K562 (cell line): ENCODE data around the gene SIGLEC11. TPM values are rescaled to one million over a fixed set of nuclear protein-coding genes. Genes with fewer than 3 reads are reported as not detected.

ENCODE experiments used
- BRD9 ChIP-seq: fragments of 450-650 bp; IDR thresholded peaks from 2 replicates; pipeline ENCODE4 v1.6.1; 2018; ENCODE audit warnings: low read depth; ENCODE audit not compliant: partially characterized antibody
- DDX20 ChIP-seq: fragments of 450-650 bp; IDR thresholded peaks from 2 replicates; pipeline ENCODE4 v1.6.1; 2016; ENCODE audit warnings: missing genetic modification characterization, low read depth, mild to moderate bottlenecking, missing compliant biosample characterization, moderate library complexity
- DNMT1 ChIP-seq: fragments of 450-650 bp; IDR thresholded peaks from 2 replicates; pipeline ENCODE4 v1.6.1; 2016; ENCODE audit warnings: antibody characterized with exemption, mild to moderate bottlenecking
- FOXK2 ChIP-seq, 2 experiments: fragments of 450-650 bp; IDR thresholded peaks in 1 of 2; conservative IDR thresholded peaks in 1 of 2; 2 replicates each; pipeline ENCODE4 v1.6.1; 2016; ENCODE audit warnings: low read depth in 2 of 2, mild to moderate bottlenecking in 1 of 2
- HNRNPK ChIP-seq: fragments of 200-400 bp; formaldehyde crosslinking; IDR thresholded peaks from one replicate; pipeline ENCODE4 v1.6.1; 2018; ENCODE audit warnings: mild to moderate bottlenecking, low read depth, low read length; ENCODE audit not compliant: poor library complexity, severe bottlenecking
- MCM7 ChIP-seq, 2 experiments: fragments of 450-650 bp; IDR thresholded peaks; 2 replicates each; pipeline ENCODE4 v1.6.1; 2016 to 2018
- NCOA1 ChIP-seq: fragments of 450-650 bp; IDR thresholded peaks from 2 replicates; pipeline ENCODE4 v1.6.1; 2016; ENCODE audit warnings: low read depth
- NCOA2 ChIP-seq, 2 experiments: fragments of 450-650 bp; IDR thresholded peaks; 2 replicates each; pipeline ENCODE4 v1.6.1; 2018; ENCODE audit warnings: mild to moderate bottlenecking in 2 of 2, moderate library complexity in 1 of 2; ENCODE audit not compliant: partially characterized antibody in 2 of 2
- OTX1 ChIP-seq: fragments of 450-650 bp; formaldehyde crosslinking; IDR thresholded peaks from 2 replicates; pipeline ENCODE4 v1.4.0; 2022; ENCODE audit warnings: mild to moderate bottlenecking
- PHB2 ChIP-seq: fragments of 450-650 bp; IDR thresholded peaks from 2 replicates; pipeline ENCODE4 v1.6.1; 2017; ENCODE audit warnings: low read depth
- PHF21A ChIP-seq: fragments of 450-650 bp; IDR thresholded peaks from 2 replicates; pipeline ENCODE4 v1.6.1; 2017; ENCODE audit warnings: low read depth, borderline replicate concordance
- PTBP1 ChIP-seq: fragments of 200-400 bp; formaldehyde crosslinking; IDR thresholded peaks from 2 replicates; pipeline ENCODE4 v1.6.1; 2017; ENCODE audit warnings: low read depth, low read length
- RFX1 ChIP-seq: fragments of 450-650 bp; IDR thresholded peaks from 2 replicates; pipeline ENCODE4 v1.6.1; 2016; ENCODE audit warnings: mild to moderate bottlenecking, moderate library complexity
- SIX5 ChIP-seq, 2 experiments: IDR thresholded peaks; 2 replicates each; pipeline ENCODE4 v1.6.1; 2011; ENCODE audit warnings: low read length in 2 of 2, borderline replicate concordance in 1 of 2, low read depth in 1 of 2, mild to moderate bottlenecking in 1 of 2, moderate library complexity in 1 of 2; ENCODE audit not compliant: insufficient read depth in 1 of 2
- ZNF212 ChIP-seq: fragments of 450-650 bp; formaldehyde crosslinking; IDR thresholded peaks from 2 replicates; pipeline ENCODE4 v1.4.0; 2020; ENCODE audit warnings: mild to moderate bottlenecking
- ZNF384 ChIP-seq: IDR thresholded peaks from 2 replicates; pipeline ENCODE4 v1.6.1; 2012; ENCODE audit warnings: low read depth, low read length, improper control_type of control experiment
- ZNF76 ChIP-seq: fragments of 250-450 bp; sonication (Bioruptor Pico); IDR thresholded peaks from 2 replicates; pipeline ENCODE4 v1.4.0; 2020; ENCODE audit warnings: mild to moderate bottlenecking, moderate library complexity, borderline replicate concordance
- polyA plus RNA-seq, 8 experiments: library from polyadenylated mRNA; depleted of rRNA in 4 of 8; stranded (reverse) in 5 of 8; unstranded in 3 of 8; fragments of >200 nt; fragmentation: Nextera tagmentation in 2 of 8; fragmentation: Illumina TruSeq in 1 of 8; extraction: Ambion mirVana in 2 of 8; extraction: Trizol in 1 of 8; gene quantifications; 2 replicates each; pipeline versions ENCODE4 v1.2.1 to v1.2.3, GENCODE V29; 2011 to 2014; ENCODE audit warnings: inconsistent platforms in 1 of 8, missing spikeins in 1 of 8
- total RNA-seq, 7 experiments: library from RNA; depleted of rRNA in 6 of 7; stranded (reverse); fragments of >200 nt in 6 of 7; fragmentation: Illumina TruSeq in 2 of 7; extraction: Trizol in 2 of 7; gene quantifications; 2 replicates each; pipeline versions ENCODE4 v1.2.1 to v1.2.3, GENCODE V29; 2011 to 2021; ENCODE audit warnings: low replicate concordance in 1 of 7
- TF ChIP-seq, protein P1 (sequence below): sonication (generic); formaldehyde crosslinking; IDR thresholded peaks from 2 replicates; pipeline ENCODE4 v1.8.1; 2023; ENCODE audit warnings: mild to moderate bottlenecking, missing genetic modification reagents
- TF ChIP-seq, protein P2 (sequence below): fragments of 250-450 bp; sonication (Bioruptor Pico); IDR thresholded peaks from 2 replicates; pipeline ENCODE4 v1.5.0; 2022; ENCODE audit warnings: mild to moderate bottlenecking
- TF ChIP-seq, protein P3 (sequence below): IDR thresholded peaks from 2 replicates; pipeline ENCODE4 v1.6.1; 2011; ENCODE audit not compliant: insufficient read length; ENCODE audit errors: extremely low read depth
- TF ChIP-seq, protein P4 (sequence below): sonication (generic); formaldehyde crosslinking; IDR thresholded peaks from 2 replicates; pipeline ENCODE4 v1.8.1; 2023; ENCODE audit warnings: mild to moderate bottlenecking, missing genetic modification reagents

The SIGLEC11 gene
- total and polyA plus RNA-seq, 9 of the 15 experiments (the other 6 are each of a cell fraction or from before 2014, with no cell fraction given), result not detected

GRCh38 chr19:49924004-49924880 lies 36.7 kb downstream of the SIGLEC11 start (continued):
- TF ChIP-seq BRD9 (peak; percentile 90), RFX1 (no peak), FOXK2 (conservative IDR thresholded peaks at IDR 0.05 in 1 of 2, IDR thresholded peaks at IDR 0.05 in 1 of 2; ENCODE audit: low read depth in 2 of 2) (no peak), HNRNPK (no peak), OTX1 (CRISPR knock-in tag) (peak; percentile 74; the same call in 1 of the 2 replicates), ZNF76 (0 out of 2 replicates have a peak, but pooled peaks have one; percentile 2), DDX20 (no peak; the same call in 1 of the 2 replicates), PHB2 (no peak), ZNF384 (0 out of 2 replicates have a peak, but pooled peaks have one; percentile 21), MCM7 (IDR thresholded peaks at IDR 0.05) (no peak), DNMT1 (no peak), NCOA2 (IDR thresholded peaks at IDR 0.05; ENCODE audit: partially characterized antibody in 2 of 2) (no peak), ZNF212 (CRISPR knock-in tag) (no peak), SIX5 (IDR thresholded peaks at IDR 0.05; ENCODE audit: borderline replicate concordance in 1 of 2, insufficient read depth in 1 of 2, low read depth in 1 of 2, low read length in 2 of 2) (no peak), PHF21A (no peak), NCOA1 (no peak; the same call in 1 of the 2 replicates), PTBP1 (no peak)
- TF ChIP-seq, protein P1, sequence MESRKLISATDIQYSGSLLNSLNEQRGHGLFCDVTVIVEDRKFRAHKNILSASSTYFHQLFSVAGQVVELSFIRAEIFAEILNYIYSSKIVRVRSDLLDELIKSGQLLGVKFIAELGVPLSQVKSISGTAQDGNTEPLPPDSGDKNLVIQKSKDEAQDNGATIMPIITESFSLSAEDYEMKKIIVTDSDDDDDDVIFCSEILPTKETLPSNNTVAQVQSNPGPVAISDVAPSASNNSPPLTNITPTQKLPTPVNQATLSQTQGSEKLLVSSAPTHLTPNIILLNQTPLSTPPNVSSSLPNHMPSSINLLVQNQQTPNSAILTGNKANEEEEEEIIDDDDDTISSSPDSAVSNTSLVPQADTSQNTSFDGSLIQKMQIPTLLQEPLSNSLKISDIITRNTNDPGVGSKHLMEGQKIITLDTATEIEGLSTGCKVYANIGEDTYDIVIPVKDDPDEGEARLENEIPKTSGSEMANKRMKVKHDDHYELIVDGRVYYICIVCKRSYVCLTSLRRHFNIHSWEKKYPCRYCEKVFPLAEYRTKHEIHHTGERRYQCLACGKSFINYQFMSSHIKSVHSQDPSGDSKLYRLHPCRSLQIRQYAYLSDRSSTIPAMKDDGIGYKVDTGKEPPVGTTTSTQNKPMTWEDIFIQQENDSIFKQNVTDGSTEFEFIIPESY (CRISPR knock-in tag), result no peak
- TF ChIP-seq, protein P2, sequence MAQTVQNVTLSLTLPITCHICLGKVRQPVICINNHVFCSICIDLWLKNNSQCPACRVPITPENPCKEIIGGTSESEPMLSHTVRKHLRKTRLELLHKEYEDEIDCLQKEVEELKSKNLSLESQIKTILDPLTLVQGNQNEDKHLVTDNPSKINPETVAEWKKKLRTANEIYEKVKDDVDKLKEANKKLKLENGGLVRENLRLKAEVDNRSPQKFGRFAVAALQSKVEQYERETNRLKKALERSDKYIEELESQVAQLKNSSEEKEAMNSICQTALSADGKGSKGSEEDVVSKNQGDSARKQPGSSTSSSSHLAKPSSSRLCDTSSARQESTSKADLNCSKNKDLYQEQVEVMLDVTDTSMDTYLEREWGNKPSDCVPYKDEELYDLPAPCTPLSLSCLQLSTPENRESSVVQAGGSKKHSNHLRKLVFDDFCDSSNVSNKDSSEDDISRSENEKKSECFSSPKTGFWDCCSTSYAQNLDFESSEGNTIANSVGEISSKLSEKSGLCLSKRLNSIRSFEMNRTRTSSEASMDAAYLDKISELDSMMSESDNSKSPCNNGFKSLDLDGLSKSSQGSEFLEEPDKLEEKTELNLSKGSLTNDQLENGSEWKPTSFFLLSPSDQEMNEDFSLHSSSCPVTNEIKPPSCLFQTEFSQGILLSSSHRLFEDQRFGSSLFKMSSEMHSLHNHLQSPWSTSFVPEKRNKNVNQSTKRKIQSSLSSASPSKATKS, result peak; percentile 8; the same call in 1 of the 2 replicates
- TF ChIP-seq, protein P3, sequence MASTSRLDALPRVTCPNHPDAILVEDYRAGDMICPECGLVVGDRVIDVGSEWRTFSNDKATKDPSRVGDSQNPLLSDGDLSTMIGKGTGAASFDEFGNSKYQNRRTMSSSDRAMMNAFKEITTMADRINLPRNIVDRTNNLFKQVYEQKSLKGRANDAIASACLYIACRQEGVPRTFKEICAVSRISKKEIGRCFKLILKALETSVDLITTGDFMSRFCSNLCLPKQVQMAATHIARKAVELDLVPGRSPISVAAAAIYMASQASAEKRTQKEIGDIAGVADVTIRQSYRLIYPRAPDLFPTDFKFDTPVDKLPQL, result no peak
- TF ChIP-seq, protein P4, sequence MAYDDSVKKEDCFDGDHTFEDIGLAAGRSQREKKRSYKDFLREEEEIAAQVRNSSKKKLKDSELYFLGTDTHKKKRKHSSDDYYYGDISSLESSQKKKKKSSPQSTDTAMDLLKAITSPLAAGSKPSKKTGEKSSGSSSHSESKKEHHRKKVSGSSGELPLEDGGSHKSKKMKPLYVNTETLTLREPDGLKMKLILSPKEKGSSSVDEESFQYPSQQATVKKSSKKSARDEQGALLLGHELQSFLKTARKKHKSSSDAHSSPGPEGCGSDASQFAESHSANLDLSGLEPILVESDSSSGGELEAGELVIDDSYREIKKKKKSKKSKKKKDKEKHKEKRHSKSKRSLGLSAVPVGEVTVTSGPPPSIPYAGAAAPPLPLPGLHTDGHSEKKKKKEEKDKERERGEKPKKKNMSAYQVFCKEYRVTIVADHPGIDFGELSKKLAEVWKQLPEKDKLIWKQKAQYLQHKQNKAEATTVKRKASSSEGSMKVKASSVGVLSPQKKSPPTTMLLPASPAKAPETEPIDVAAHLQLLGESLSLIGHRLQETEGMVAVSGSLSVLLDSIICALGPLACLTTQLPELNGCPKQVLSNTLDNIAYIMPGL (CRISPR knock-in tag), result no peak
